SK-N-SH treated with all-trans-retinoic acid at 6 μM for 48 hours (cell line): Measurements from ENCODE around the gene SWSAP1.

Experiments
- ARNTL ChIP-seq: fragments of 450-650 bp; formaldehyde crosslinking; IDR thresholded peaks from 2 replicates; pipeline ENCODE4 v1.5.0; 2020; ENCODE audit warnings: low read depth, mild to moderate bottlenecking, moderate library complexity, borderline replicate concordance
- ESRRG ChIP-seq: fragments of 250-450 bp; sonication (Bioruptor Pico); IDR thresholded peaks from 2 replicates; pipeline ENCODE4 v1.6.1; 2021; ENCODE audit warnings: mild to moderate bottlenecking
- ISL1 ChIP-seq: fragments of 250-450 bp; sonication (Bioruptor Pico); IDR thresholded peaks from 2 replicates; pipeline ENCODE4 v2.1.2; 2022; ENCODE audit warnings: mild to moderate bottlenecking, moderate library complexity
- RARB ChIP-seq: fragments of 250-450 bp; sonication (Bioruptor Pico); IDR thresholded peaks from 2 replicates; pipeline ENCODE4 v1.8.0; 2021; ENCODE audit warnings: mild to moderate bottlenecking, moderate library complexity
- SNAI2 ChIP-seq: fragments of 250-450 bp; sonication (Bioruptor Pico); IDR thresholded peaks from 2 replicates; pipeline ENCODE4 v1.5.0; 2020; ENCODE audit warnings: mild to moderate bottlenecking, moderate library complexity
- TOX ChIP-seq: fragments of 250-450 bp; sonication (Bioruptor Pico); IDR thresholded peaks from 2 replicates; pipeline ENCODE4 v1.8.0; 2021; ENCODE audit warnings: mild to moderate bottlenecking, moderate library complexity, borderline replicate concordance
- ZC3H10 ChIP-seq: fragments of 250-450 bp; sonication (Bioruptor Pico); IDR thresholded peaks from 2 replicates; pipeline ENCODE4 v1.5.1; 2021; ENCODE audit warnings: mild to moderate bottlenecking, moderate library complexity
- ZFP30 ChIP-seq: fragments of 450-650 bp; formaldehyde crosslinking; IDR thresholded peaks from 2 replicates; pipeline ENCODE4 v1.5.0; 2022; ENCODE audit warnings: mild to moderate bottlenecking, moderate library complexity
- ZNF565 ChIP-seq: fragments of 450-650 bp; formaldehyde crosslinking; conservative IDR thresholded peaks from 2 replicates; pipeline ENCODE4 v1.5.0; 2020; ENCODE audit warnings: low read depth, mild to moderate bottlenecking, moderate library complexity
- ZNF70 ChIP-seq: fragments of 450-650 bp; formaldehyde crosslinking; IDR thresholded peaks from 2 replicates; pipeline ENCODE4 v1.5.0; 2020; ENCODE audit warnings: mild to moderate bottlenecking, moderate library complexity
- TF ChIP-seq, protein P1 (sequence below): fragments of 250-450 bp; sonication (Bioruptor Pico); IDR thresholded peaks from 2 replicates; pipeline ENCODE4 v1.8.0; 2021; ENCODE audit warnings: low read depth, mild to moderate bottlenecking, moderate library complexity, borderline replicate concordance

DNA sequence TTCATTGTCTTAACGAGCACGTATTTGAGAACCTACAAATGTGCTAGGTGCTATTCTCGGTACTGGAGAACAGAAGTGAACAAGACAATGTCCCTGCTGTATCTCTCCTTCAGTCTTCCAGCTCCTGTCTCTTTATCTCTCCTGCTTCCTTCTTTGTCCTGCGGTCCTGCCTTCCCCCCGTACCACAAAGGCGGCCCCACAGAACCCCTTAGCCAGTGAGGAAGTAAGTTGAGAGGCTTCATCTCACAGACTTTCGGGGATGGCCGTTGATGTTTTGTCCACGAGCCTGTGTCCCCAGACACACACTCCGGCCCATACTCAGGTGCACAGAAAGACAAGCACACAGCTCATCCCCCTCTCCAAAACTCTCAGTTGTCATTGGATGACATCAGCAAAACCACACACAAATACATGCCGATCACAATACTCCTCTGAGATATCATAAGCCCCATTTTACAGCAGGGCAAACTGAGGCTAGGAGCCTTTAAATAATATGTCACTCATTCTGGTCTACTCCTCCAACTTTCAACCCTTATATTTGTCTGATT, 507 bp upstream of the SWSAP1 start:
- TF ChIP-seq SNAI2 (no peak), ZNF70 (CRISPR knock-in tag) (no peak), ZC3H10 (CRISPR knock-in tag) (no peak), ARNTL (no peak), ISL1 (no peak), RARB (CRISPR knock-in tag) (no peak), ZNF565 (no peak), TOX (CRISPR knock-in tag) (no peak), ZFP30 (CRISPR knock-in tag) (no peak), ESRRG (CRISPR knock-in tag) (no peak)
- TF ChIP-seq, protein P1, sequence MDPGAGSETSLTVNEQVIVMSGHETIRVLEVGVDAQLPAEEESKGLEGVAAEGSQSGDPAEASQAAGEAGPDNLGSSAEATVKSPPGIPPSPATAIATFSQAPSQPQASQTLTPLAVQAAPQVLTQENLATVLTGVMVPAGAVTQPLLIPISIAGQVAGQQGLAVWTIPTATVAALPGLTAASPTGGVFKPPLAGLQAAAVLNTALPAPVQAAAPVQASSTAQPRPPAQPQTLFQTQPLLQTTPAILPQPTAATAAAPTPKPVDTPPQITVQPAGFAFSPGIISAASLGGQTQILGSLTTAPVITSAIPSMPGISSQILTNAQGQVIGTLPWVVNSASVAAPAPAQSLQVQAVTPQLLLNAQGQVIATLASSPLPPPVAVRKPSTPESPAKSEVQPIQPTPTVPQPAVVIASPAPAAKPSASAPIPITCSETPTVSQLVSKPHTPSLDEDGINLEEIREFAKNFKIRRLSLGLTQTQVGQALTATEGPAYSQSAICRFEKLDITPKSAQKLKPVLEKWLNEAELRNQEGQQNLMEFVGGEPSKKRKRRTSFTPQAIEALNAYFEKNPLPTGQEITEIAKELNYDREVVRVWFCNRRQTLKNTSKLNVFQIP, result peak; percentile 77; the same call in 1 of the 2 replicates
